ENCODE data around the gene PALD1. TPM values are rescaled to one million over a fixed set of nuclear protein-coding genes. Genes with fewer than 3 reads are reported as not detected.
A peak's percentile ranks its signal among the peaks of the same experiment; 100 is the strongest.

The PALD1 gene
- total RNA-seq, 2 donors from 2014 or later, result 4.9 to 11.7 TPM

- H3K9me3 ChIP-seq, result no peaks in the 10 kb centered on the region
Measured at GRCh38 chr10:70550459-70550858, 71.9 kb downstream of the PALD1 start.

GRCh38 chr10:70551466-70551865 is 72.9 kb downstream of the PALD1 start:
- Histone ChIP-seq H3K9me3 (no peaks in the 10 kb centered on the region), H3K36me3 (replicated peaks in 1 of 2; ENCODE audit: insufficient read depth in 1 of 2, low read depth in 2 of 2) (no peaks in the 10 kb centered on the region), H3K27me3 (no peaks in the 10 kb centered on the region), H3K4me1 (no peaks in the 10 kb centered on the region), H3K27ac (no peak overlapping the region), H3K4me3 (no peak overlapping the region)
- TF ChIP-seq POLR2A (IDR thresholded peaks at IDR 0.05) (no peak), CTCF (IDR thresholded peaks at IDR 0.05) (no peak)
- DNase-seq (no peak), ATAC-seq (no peak)
- intact Hi-C loops (cut with DNase I), result loop anchor here (10.0 kb wide), 1 partner anchor 733 kb away; no protein-coding TSS in a partner anchor
- 28 to 54% methylated on average over 2 of the region's 2 CpGs for WGBS, 2 donors

More at GRCh38 chr10:70550459-70550858, 71.9 kb downstream of the PALD1 start:
- H3K4me1 ChIP-seq, result no peaks in the 10 kb centered on the region
- DNase-seq, result no peak
- intact Hi-C loops (cut with DNase I), result loop anchor here (10.0 kb wide), 1 partner anchor 734 kb away; no protein-coding TSS in a partner anchor
- no peak overlapping the region for H3K4me3 ChIP-seq
- 65 to 73% methylated on average over 6 of the region's 6 CpGs for WGBS, 2 donors
- H3K27me3 ChIP-seq, result no peaks in the 10 kb centered on the region
- ATAC-seq, result no peak
- no peak for TF ChIP-seq POLR2A (IDR thresholded peaks at IDR 0.05)
- no peak for TF ChIP-seq CTCF (IDR thresholded peaks at IDR 0.05)
- no peak overlapping the region for H3K27ac ChIP-seq
- no peaks in the 10 kb centered on the region for H3K36me3 ChIP-seq (replicated peaks in 1 of 2; ENCODE audit: insufficient read depth in 1 of 2, low read depth in 2 of 2)

GRCh38 chr10:70551971-70552422 is 73.4 kb downstream of the PALD1 start:
- H3K9me3 ChIP-seq, result no peaks in the 10 kb centered on the region
- no peak overlapping the region for H3K27ac ChIP-seq
- TF ChIP-seq POLR2A (IDR thresholded peaks at IDR 0.05) (no peak), CTCF (IDR thresholded peaks at IDR 0.05) (no peak)
- no peaks in the 10 kb centered on the region for H3K36me3 ChIP-seq (replicated peaks in 1 of 2; ENCODE audit: insufficient read depth in 1 of 2, low read depth in 2 of 2)
- intact Hi-C loops (cut with DNase I), result loop anchor here (10.0 kb wide), 1 partner anchor 733 kb away; no protein-coding TSS in a partner anchor
- no peak overlapping the region for H3K4me3 ChIP-seq
- no peaks in the 10 kb centered on the region for H3K4me1 ChIP-seq
- no peak for ATAC-seq
- 60 to 77% methylated on average over 19 of the region's 19 CpGs for WGBS, 2 donors
- no peaks in the 10 kb centered on the region for H3K27me3 ChIP-seq
- peak in 1 of 4 donors; percentile 21 for DNase-seq

- no peaks in the 10 kb centered on the region for H3K9me3 ChIP-seq
- H3K4me1 ChIP-seq, result no peaks in the 10 kb centered on the region
- DNase-seq, result no peak
- no peak for ATAC-seq
- TF ChIP-seq POLR2A (IDR thresholded peaks at IDR 0.05) (no peak), CTCF (IDR thresholded peaks at IDR 0.05) (no peak)
- no peak overlapping the region for H3K4me3 ChIP-seq
- H3K27ac ChIP-seq, result no peak overlapping the region
- no peaks in the 10 kb centered on the region for H3K27me3 ChIP-seq
- no peaks in the 10 kb centered on the region for H3K36me3 ChIP-seq (replicated peaks in 1 of 2; ENCODE audit: insufficient read depth in 1 of 2, low read depth in 2 of 2)
- WGBS, 2 donors, result 79 to 80% methylated on average over 6 of the region's 6 CpGs
- intact Hi-C loops (cut with DNase I), result loop anchor here (10.0 kb wide), 1 partner anchor 732 kb away; no protein-coding TSS in a partner anchor
Measured at GRCh38 chr10:70552586-70552985, 74.0 kb downstream of the PALD1 start.

GRCh38 chr10:70555371-70555770 is 76.8 kb downstream of the PALD1 start:
- ATAC-seq, result no peak
- Histone ChIP-seq H3K27me3 (no peaks in the 10 kb centered on the region), H3K9me3 (no peaks in the 10 kb centered on the region), H3K36me3 (replicated peaks in 1 of 2; ENCODE audit: insufficient read depth in 1 of 2, low read depth in 2 of 2) (no peaks in the 10 kb centered on the region), H3K4me3 (no peak overlapping the region), H3K27ac (no peak overlapping the region), H3K4me1 (no peaks in the 10 kb centered on the region)
- no peak for DNase-seq
- TF ChIP-seq POLR2A (IDR thresholded peaks at IDR 0.05), result no peak
- TF ChIP-seq CTCF (IDR thresholded peaks at IDR 0.05), result no peak
- 72 to 80% methylated on average over 11 of the region's 11 CpGs for WGBS, 2 donors
- intact Hi-C loops (cut with DNase I), result loop anchor here (10.0 kb wide), 1 partner anchor 729 kb away; no protein-coding TSS in a partner anchor

Data from body of pancreas (tissue), 4 donors.